Liver (tissue), 9 donors: Measurements from ENCODE around the gene CHST13. TPM values are rescaled to one million over a fixed set of nuclear protein-coding genes. Genes with fewer than 3 reads are reported as not detected.

ENCODE experiments used
- DNase-seq: peaks from one replicate; pipeline ENCODE4 v3.0.0-alpha.2; 2017; ENCODE audit warnings: low spot score
- H3K27ac ChIP-seq, 2 donors: one replicate each; pipeline ENCODE4 v1.7.0; 2013; ENCODE audit warnings: inconsistent platforms in 2 of 2, low read length in 2 of 2, control low read depth in 1 of 2, low read depth in 1 of 2, mild to moderate bottlenecking in 1 of 2
- H3K27me3 ChIP-seq, 4 donors: one replicate each; pipeline versions ENCODE4 v1.6.1 to v1.7.0; 2013; ENCODE audit warnings: low read length in 3 of 4, inconsistent platforms in 1 of 4, mild to moderate bottlenecking in 1 of 4, moderate library complexity in 1 of 4; ENCODE audit not compliant: control insufficient read depth in 4 of 4, insufficient read depth in 4 of 4
- H3K36me3 ChIP-seq, 4 donors: one replicate each; pipeline versions ENCODE4 v1.6.1 to v1.7.0; 2013; ENCODE audit warnings: low read length in 3 of 4, mild to moderate bottlenecking in 3 of 4, low read depth in 1 of 4, moderate library complexity in 1 of 4; ENCODE audit not compliant: control insufficient read depth in 4 of 4, insufficient read depth in 3 of 4
- H3K4me1 ChIP-seq, 4 donors: one replicate each; pipeline versions ENCODE4 v1.6.1 to v1.7.0; 2013; ENCODE audit warnings: low read length in 3 of 4, mild to moderate bottlenecking in 3 of 4, moderate library complexity in 1 of 4; ENCODE audit not compliant: control insufficient read depth in 4 of 4, insufficient read depth in 4 of 4
- H3K4me3 ChIP-seq, 3 donors: one replicate each; pipeline versions ENCODE4 v1.6.1 to v1.7.0; 2013; ENCODE audit warnings: low read length in 3 of 3, control low read depth in 1 of 3, low read depth in 1 of 3, mild to moderate bottlenecking in 1 of 3
- H3K9ac ChIP-seq, 2 donors: one replicate each; pipeline ENCODE4 v1.7.0; 2013; ENCODE audit warnings: low read length in 2 of 2, mild to moderate bottlenecking in 2 of 2, moderate library complexity in 2 of 2, control low read depth in 1 of 2, low read depth in 1 of 2
- H3K9me3 ChIP-seq, 4 donors: one replicate each; pipeline versions ENCODE4 v1.6.1 to v1.7.0; 2013; ENCODE audit warnings: low read length in 3 of 4; ENCODE audit not compliant: control insufficient read depth in 4 of 4
- EGR1 ChIP-seq, 2 donors: IDR thresholded peaks; 2 replicates each; pipeline ENCODE4 v1.6.1; 2016 to 2018; ENCODE audit warnings: antibody characterized with exemption in 2 of 2, low read depth in 2 of 2
- FOXA1 ChIP-seq: IDR thresholded peaks from 2 replicates; pipeline ENCODE4 v1.6.1; 2016; ENCODE audit warnings: antibody characterized with exemption
- FOXA2 ChIP-seq: IDR thresholded peaks from 2 replicates; pipeline ENCODE4 v1.6.1; 2016; ENCODE audit warnings: antibody characterized with exemption
- GABPA ChIP-seq, 2 donors: IDR thresholded peaks in 1 of 2; conservative IDR thresholded peaks in 1 of 2; 2 replicates each; pipeline ENCODE4 v1.6.1; 2016; ENCODE audit warnings: antibody characterized with exemption in 2 of 2, mild to moderate bottlenecking in 1 of 2, moderate library complexity in 1 of 2
- HNF4A ChIP-seq, 2 donors: conservative IDR thresholded peaks; 2 replicates each; pipeline ENCODE4 v1.6.1; 2016; ENCODE audit warnings: antibody characterized with exemption in 2 of 2, mild to moderate bottlenecking in 2 of 2
- HNF4G ChIP-seq: IDR thresholded peaks from 2 replicates; pipeline ENCODE4 v1.6.1; 2016; ENCODE audit warnings: antibody characterized with exemption
- JUND ChIP-seq, 2 donors: IDR thresholded peaks; 2 replicates each; pipeline ENCODE4 v1.6.1; 2016; ENCODE audit warnings: antibody characterized with exemption in 2 of 2
- NR2F2 ChIP-seq: IDR thresholded peaks from 2 replicates; pipeline ENCODE4 v1.6.1; 2016; ENCODE audit warnings: antibody characterized with exemption
- RAD21 ChIP-seq, 2 donors: IDR thresholded peaks; 2 replicates each; pipeline ENCODE4 v1.6.1; 2016; ENCODE audit warnings: antibody characterized with exemption in 2 of 2, mild to moderate bottlenecking in 2 of 2
- RXRA ChIP-seq, 2 donors: IDR thresholded peaks; 2 replicates each; pipeline ENCODE4 v1.6.1; 2017 to 2018; ENCODE audit warnings: antibody characterized with exemption in 2 of 2, mild to moderate bottlenecking in 1 of 2
- SP1 ChIP-seq: IDR thresholded peaks from 2 replicates; pipeline ENCODE4 v1.6.1; 2018; ENCODE audit warnings: antibody characterized with exemption, mild to moderate bottlenecking
- TAF1 ChIP-seq: conservative IDR thresholded peaks from 2 replicates; pipeline ENCODE4 v1.6.1; 2016; ENCODE audit warnings: antibody characterized with exemption, mild to moderate bottlenecking
- YY1 ChIP-seq: IDR thresholded peaks from 2 replicates; pipeline ENCODE4 v1.6.1; 2016; ENCODE audit warnings: antibody characterized with exemption, mild to moderate bottlenecking
- WGBS: extraction: QIAGEN DNeasy Blood & Tissue Kit; methylation state at CpG from one replicate; pipeline ENCODE4 v1.1.7; 2013; 5-methylcytosine and 5-hydroxymethylcytosine counted together
- polyA plus RNA-seq, 2 donors: library from polyadenylated mRNA; stranded (reverse) in 1 of 2; unstranded in 1 of 2; fragments of 200-250 nt in 1 of 2; fragments of >200 nt in 1 of 2; fragmentation: Nextera tagmentation in 1 of 2; extraction: Ambion mirVana in 1 of 2; gene quantifications; one replicate each; pipeline versions ENCODE4 v1.2.1 to v1.2.3, GENCODE V29; 2013 to 2015
- total RNA-seq, 2 donors: library from RNA; depleted of rRNA; stranded (reverse); fragments of >200 nt; gene quantifications; one replicate each; pipeline ENCODE4 v1.2.3, GENCODE V29; 2014
- TF ChIP-seq, protein P1 (sequence below): IDR thresholded peaks from 2 replicates; pipeline ENCODE4 v1.6.1; 2016; ENCODE audit warnings: antibody characterized with exemption, mild to moderate bottlenecking
- TF ChIP-seq, protein P2 (sequence below): IDR thresholded peaks from 2 replicates; pipeline ENCODE4 v1.6.1; 2016; ENCODE audit warnings: antibody characterized with exemption
- TF ChIP-seq, protein P3 (sequence below): IDR thresholded peaks from 2 replicates; pipeline ENCODE4 v1.6.1; 2016; ENCODE audit warnings: antibody characterized with exemption
- TF ChIP-seq, protein P4 (sequence below): IDR thresholded peaks from 2 replicates; pipeline ENCODE4 v1.6.1; 2016; ENCODE audit warnings: antibody characterized with exemption
- TF ChIP-seq, protein P5 (sequence below): fragments of 150-350 bp; IDR thresholded peaks from 2 replicates; pipeline ENCODE4 v1.5.1; 2017; ENCODE audit warnings: improper control_type of control experiment, low read depth, low read length; ENCODE audit not compliant: missing input control
- donor health status: healthy.
- donor health status: healthy.
- donor health status: healthy.
- donor health status: healthy.
- donor health status: healthy.

Gene CHST13
- total and polyA plus RNA-seq, 4 donors = 19.7 to 39.1 (median 25.2) TPM

DNA sequence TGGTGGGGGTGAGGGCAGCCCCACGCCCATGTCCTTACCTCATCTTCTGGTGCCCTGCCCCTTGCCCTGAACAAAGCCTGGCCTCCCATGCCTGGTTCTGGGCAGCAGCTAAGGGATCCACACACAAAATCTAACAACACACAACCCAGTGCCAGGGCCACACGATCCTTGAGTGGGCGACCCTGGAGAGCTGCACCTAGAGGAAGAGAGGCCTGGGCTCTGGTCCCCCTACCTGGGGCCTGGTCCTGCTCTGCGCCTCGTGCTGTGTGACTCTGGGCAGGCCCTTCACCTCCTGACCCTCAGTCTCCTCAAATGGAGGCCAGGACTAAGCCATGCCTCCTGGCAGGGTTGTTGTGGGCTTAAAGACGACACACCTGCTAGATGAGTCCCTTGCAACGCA is 54.7 kb downstream of the CHST13 start:
- H3K36me3 ChIP-seq = no peaks in the 10 kb centered on the region
- no peak for DNase-seq
- H3K4me1 ChIP-seq = no peaks in the 10 kb centered on the region
- TF ChIP-seq FOXA1 = no peak
- TF ChIP-seq, protein P1, sequence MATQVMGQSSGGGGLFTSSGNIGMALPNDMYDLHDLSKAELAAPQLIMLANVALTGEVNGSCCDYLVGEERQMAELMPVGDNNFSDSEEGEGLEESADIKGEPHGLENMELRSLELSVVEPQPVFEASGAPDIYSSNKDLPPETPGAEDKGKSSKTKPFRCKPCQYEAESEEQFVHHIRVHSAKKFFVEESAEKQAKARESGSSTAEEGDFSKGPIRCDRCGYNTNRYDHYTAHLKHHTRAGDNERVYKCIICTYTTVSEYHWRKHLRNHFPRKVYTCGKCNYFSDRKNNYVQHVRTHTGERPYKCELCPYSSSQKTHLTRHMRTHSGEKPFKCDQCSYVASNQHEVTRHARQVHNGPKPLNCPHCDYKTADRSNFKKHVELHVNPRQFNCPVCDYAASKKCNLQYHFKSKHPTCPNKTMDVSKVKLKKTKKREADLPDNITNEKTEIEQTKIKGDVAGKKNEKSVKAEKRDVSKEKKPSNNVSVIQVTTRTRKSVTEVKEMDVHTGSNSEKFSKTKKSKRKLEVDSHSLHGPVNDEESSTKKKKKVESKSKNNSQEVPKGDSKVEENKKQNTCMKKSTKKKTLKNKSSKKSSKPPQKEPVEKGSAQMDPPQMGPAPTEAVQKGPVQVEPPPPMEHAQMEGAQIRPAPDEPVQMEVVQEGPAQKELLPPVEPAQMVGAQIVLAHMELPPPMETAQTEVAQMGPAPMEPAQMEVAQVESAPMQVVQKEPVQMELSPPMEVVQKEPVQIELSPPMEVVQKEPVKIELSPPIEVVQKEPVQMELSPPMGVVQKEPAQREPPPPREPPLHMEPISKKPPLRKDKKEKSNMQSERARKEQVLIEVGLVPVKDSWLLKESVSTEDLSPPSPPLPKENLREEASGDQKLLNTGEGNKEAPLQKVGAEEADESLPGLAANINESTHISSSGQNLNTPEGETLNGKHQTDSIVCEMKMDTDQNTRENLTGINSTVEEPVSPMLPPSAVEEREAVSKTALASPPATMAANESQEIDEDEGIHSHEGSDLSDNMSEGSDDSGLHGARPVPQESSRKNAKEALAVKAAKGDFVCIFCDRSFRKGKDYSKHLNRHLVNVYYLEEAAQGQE = no peak
- TF ChIP-seq, protein P2, sequence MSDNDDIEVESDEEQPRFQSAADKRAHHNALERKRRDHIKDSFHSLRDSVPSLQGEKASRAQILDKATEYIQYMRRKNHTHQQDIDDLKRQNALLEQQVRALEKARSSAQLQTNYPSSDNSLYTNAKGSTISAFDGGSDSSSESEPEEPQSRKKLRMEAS = no peak
- WGBS = 93% methylated on average over 7 of the region's 7 CpGs
- no peak overlapping the region for H3K27ac ChIP-seq
- H3K27me3 ChIP-seq = no peaks in the 10 kb centered on the region
- no peak overlapping the region for H3K4me3 ChIP-seq
- no peak overlapping the region for H3K9ac ChIP-seq
- peaks cover 0 to 2% (median 0%) of the 10 kb centered on the region in 4 donors for H3K9me3 ChIP-seq

DNA sequence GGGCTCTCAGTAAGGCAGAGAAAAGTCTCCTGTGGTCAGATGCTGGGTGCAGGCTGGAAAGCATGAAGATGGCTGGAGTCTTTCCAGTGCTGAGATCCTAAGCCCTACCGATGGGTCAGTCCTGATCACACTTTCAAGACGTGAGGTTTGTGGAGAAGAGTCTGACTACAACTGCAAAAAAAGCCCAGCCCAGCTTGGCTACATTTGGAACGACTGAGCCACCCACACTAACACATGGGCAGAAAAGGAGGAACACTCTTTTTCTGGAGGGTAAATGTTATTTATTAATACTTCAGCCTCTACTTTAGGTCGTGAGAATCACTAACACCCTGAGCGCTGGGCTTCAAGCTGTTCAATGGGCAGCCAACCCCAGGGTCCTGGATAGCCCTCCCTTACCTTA is 56.8 kb downstream of the CHST13 start:
- Histone ChIP-seq H3K27ac (no peak overlapping the region), H3K27me3 (no peaks in the 10 kb centered on the region), H3K4me1 (no peaks in the 10 kb centered on the region), H3K9me3 (peaks cover 0 to 2% (median 0%) of the 10 kb centered on the region in 4 donors), H3K36me3 (no peaks in the 10 kb centered on the region), H3K9ac (no peak overlapping the region), H3K4me3 (no peak overlapping the region)
- TF ChIP-seq, protein P3, sequence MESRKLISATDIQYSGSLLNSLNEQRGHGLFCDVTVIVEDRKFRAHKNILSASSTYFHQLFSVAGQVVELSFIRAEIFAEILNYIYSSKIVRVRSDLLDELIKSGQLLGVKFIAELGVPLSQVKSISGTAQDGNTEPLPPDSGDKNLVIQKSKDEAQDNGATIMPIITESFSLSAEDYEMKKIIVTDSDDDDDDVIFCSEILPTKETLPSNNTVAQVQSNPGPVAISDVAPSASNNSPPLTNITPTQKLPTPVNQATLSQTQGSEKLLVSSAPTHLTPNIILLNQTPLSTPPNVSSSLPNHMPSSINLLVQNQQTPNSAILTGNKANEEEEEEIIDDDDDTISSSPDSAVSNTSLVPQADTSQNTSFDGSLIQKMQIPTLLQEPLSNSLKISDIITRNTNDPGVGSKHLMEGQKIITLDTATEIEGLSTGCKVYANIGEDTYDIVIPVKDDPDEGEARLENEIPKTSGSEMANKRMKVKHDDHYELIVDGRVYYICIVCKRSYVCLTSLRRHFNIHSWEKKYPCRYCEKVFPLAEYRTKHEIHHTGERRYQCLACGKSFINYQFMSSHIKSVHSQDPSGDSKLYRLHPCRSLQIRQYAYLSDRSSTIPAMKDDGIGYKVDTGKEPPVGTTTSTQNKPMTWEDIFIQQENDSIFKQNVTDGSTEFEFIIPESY = no peak
- no peak for TF ChIP-seq SP1
- no peak for TF ChIP-seq EGR1 (IDR thresholded peaks at IDR 0.05; ENCODE audit: low read depth in 2 of 2)
- TF ChIP-seq, protein P4, sequence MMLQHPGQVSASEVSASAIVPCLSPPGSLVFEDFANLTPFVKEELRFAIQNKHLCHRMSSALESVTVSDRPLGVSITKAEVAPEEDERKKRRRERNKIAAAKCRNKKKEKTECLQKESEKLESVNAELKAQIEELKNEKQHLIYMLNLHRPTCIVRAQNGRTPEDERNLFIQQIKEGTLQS = no peak
- no peak for TF ChIP-seq TAF1
- no peak for TF ChIP-seq FOXA1
- no peak for TF ChIP-seq YY1
- TF ChIP-seq JUND (IDR thresholded peaks at IDR 0.05) = no peak
- no peak for TF ChIP-seq FOXA2
- TF ChIP-seq, protein P1 = no peak
- TF ChIP-seq NR2F2 = no peak
- no peak for TF ChIP-seq HNF4G
- no peak for TF ChIP-seq RXRA (IDR thresholded peaks at IDR 0.05)
- TF ChIP-seq RAD21 (IDR thresholded peaks at IDR 0.05) = no peak
- no peak for TF ChIP-seq HNF4A (conservative IDR thresholded peaks at IDR 0.05)
- no peak for TF ChIP-seq GABPA (IDR thresholded peaks at IDR 0.05 in 1 of 2, conservative IDR thresholded peaks at IDR 0.05 in 1 of 2)
- TF ChIP-seq, protein P5, sequence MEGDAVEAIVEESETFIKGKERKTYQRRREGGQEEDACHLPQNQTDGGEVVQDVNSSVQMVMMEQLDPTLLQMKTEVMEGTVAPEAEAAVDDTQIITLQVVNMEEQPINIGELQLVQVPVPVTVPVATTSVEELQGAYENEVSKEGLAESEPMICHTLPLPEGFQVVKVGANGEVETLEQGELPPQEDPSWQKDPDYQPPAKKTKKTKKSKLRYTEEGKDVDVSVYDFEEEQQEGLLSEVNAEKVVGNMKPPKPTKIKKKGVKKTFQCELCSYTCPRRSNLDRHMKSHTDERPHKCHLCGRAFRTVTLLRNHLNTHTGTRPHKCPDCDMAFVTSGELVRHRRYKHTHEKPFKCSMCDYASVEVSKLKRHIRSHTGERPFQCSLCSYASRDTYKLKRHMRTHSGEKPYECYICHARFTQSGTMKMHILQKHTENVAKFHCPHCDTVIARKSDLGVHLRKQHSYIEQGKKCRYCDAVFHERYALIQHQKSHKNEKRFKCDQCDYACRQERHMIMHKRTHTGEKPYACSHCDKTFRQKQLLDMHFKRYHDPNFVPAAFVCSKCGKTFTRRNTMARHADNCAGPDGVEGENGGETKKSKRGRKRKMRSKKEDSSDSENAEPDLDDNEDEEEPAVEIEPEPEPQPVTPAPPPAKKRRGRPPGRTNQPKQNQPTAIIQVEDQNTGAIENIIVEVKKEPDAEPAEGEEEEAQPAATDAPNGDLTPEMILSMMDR = no peak
- TF ChIP-seq, protein P2 = no peak
- WGBS = 91% methylated on average over 5 of the region's 5 CpGs
- DNase-seq = no peak
